IMR-90 (cell line): ENCODE measurements around the gene TPD52L2. TPM values are rescaled to one million over a fixed set of nuclear protein-coding genes. Genes with fewer than 3 reads are reported as not detected.

Source experiments
- ATAC-seq: fragments of 200-7000 bp; cut with Tn5 transposase; 2 replicates; pipeline ENCODE4 v1.9.1; 2020; ENCODE audit warnings: low read depth, mild to moderate bottlenecking, moderate library complexity
- BruUV-seq: library from RNA; stranded (reverse); fragments of 400-500 nt; replicated peaks from 2 replicates; lab custom pipeline; 2021; lab: Mats Ljungman, UMichigan
- CTCF ChIA-PET: fragments of 300-600 bp; formaldehyde crosslinking; extraction: SDS; loops from one replicate; lab custom pipeline; 2021; ENCODE audit warnings: antibody characterized with exemption; lab: Yijun Ruan, JAX
- POLR2A ChIA-PET: fragments of 300-600 bp; sonication (Branson Sonifier 250); formaldehyde crosslinking; loops from one replicate; lab custom pipeline; 2022; ENCODE audit warnings: antibody characterized with exemption; ENCODE audit not compliant: unreplicated experiment; lab: Charles Lee
- DNase-seq: peaks from one replicate; pipeline ENCODE4 v3.0.0; 2013
- H2AFZ ChIP-seq: replicated peaks from 2 replicates; pipeline ENCODE3; 2013; ENCODE audit warnings: low read length, mild to moderate bottlenecking; ENCODE audit not compliant: poor library complexity
- H2AK5ac ChIP-seq: 2 replicates; pipeline ENCODE4 v1.6.1; 2013; ENCODE audit warnings: low read depth, low read length, inconsistent platforms
- H2AK9ac ChIP-seq: replicated peaks from 2 replicates; pipeline ENCODE3; 2013; ENCODE audit warnings: mild to moderate bottlenecking, low read depth, low read length, moderate library complexity; ENCODE audit not compliant: poor library complexity
- H2BK120ac ChIP-seq: 2 replicates; pipeline ENCODE4 v1.6.1; 2013; ENCODE audit warnings: low read depth, low read length, inconsistent platforms
- H2BK15ac ChIP-seq: 3 replicates; pipeline ENCODE4 v1.6.1; 2013; ENCODE audit warnings: low read depth, low read length, inconsistent platforms
- H2BK20ac ChIP-seq: 2 replicates; pipeline ENCODE4 v1.6.1; 2013; ENCODE audit warnings: low read depth, mild to moderate bottlenecking, inconsistent platforms, low read length, moderate library complexity
- H2BK5ac ChIP-seq: 2 replicates; pipeline ENCODE4 v1.6.1; 2013; ENCODE audit warnings: mild to moderate bottlenecking, low read depth, low read length, inconsistent platforms; ENCODE audit not compliant: poor library complexity, severe bottlenecking
- H3K14ac ChIP-seq: replicated peaks from 2 replicates; pipeline ENCODE4 v1.6.1; 2013; ENCODE audit warnings: low read depth, low read length, inconsistent platforms
- H3K18ac ChIP-seq: 2 replicates; pipeline ENCODE4 v1.6.1; 2013; ENCODE audit warnings: low read depth, low read length, control low read depth
- H3K23ac ChIP-seq: 2 replicates; pipeline ENCODE4 v1.6.1; 2013; ENCODE audit warnings: low read depth, low read length, inconsistent platforms
- H3K27ac ChIP-seq: 2 replicates; pipeline ENCODE4 v1.5.1; 2013; ENCODE audit warnings: mild to moderate bottlenecking, control low read depth, low read length; ENCODE audit not compliant: insufficient read depth
- H3K27me3 ChIP-seq: 2 replicates; pipeline ENCODE4 v1.6.1; 2013; ENCODE audit warnings: low read length; ENCODE audit not compliant: control insufficient read depth, insufficient read depth
- H3K36me3 ChIP-seq: 2 replicates; pipeline ENCODE4 v1.6.1; 2013; ENCODE audit warnings: low read length, mixed read lengths; ENCODE audit not compliant: control insufficient read depth, insufficient read depth
- H3K4ac ChIP-seq: 2 replicates; pipeline ENCODE4 v1.6.1; 2013; ENCODE audit warnings: low read depth, low read length, inconsistent platforms
- H3K4me1 ChIP-seq: 2 replicates; pipeline ENCODE4 v1.6.1; 2013; ENCODE audit warnings: low read length, mixed read lengths; ENCODE audit not compliant: control insufficient read depth, insufficient read depth
- H3K4me2 ChIP-seq: 2 replicates; pipeline ENCODE4 v1.6.1; 2013; ENCODE audit warnings: low read depth, mild to moderate bottlenecking, control low read depth, low read length, moderate library complexity
- H3K4me3 ChIP-seq: 2 replicates; pipeline ENCODE4 v1.5.1; 2013; ENCODE audit warnings: low read depth, mild to moderate bottlenecking, control low read depth, low read length, moderate library complexity; ENCODE audit not compliant: insufficient read depth
- H3K56ac ChIP-seq: 2 replicates; pipeline ENCODE4 v1.6.1; 2013; ENCODE audit warnings: low read length, inconsistent platforms; ENCODE audit not compliant: insufficient read depth; ENCODE audit errors: extremely low read depth
- H3K79me1 ChIP-seq, 2 experiments: 2 replicates each; pipeline ENCODE4 v1.6.1; 2013; ENCODE audit warnings: low read length in 2 of 2, inconsistent platforms in 1 of 2, low read depth in 1 of 2
- H3K9ac ChIP-seq: 2 replicates; pipeline ENCODE4 v1.6.1; 2013; ENCODE audit warnings: low read depth, low read length, control low read depth
- H3K9me1 ChIP-seq: 2 replicates; pipeline ENCODE4 v1.6.1; 2013; ENCODE audit warnings: low read length, inconsistent platforms; ENCODE audit not compliant: insufficient read depth
- H3K9me3 ChIP-seq: 2 replicates; pipeline ENCODE4 v1.6.1; 2013; ENCODE audit warnings: low read length; ENCODE audit not compliant: control insufficient read depth, insufficient read depth
- H4K20me1 ChIP-seq: 2 replicates; pipeline ENCODE4 v1.6.1; 2013; ENCODE audit warnings: low read length, inconsistent platforms; ENCODE audit not compliant: insufficient read depth
- H4K5ac ChIP-seq: 2 replicates; pipeline ENCODE4 v1.6.1; 2013; ENCODE audit warnings: mild to moderate bottlenecking, low read depth, low read length, control low read depth
- H4K8ac ChIP-seq, 2 experiments: 2 replicates each; pipeline ENCODE4 v1.6.1; 2013; ENCODE audit warnings: low read depth in 2 of 2, low read length in 2 of 2, control low read depth in 1 of 2, inconsistent platforms in 1 of 2
- H4K91ac ChIP-seq: 2 replicates; pipeline ENCODE4 v1.6.1; 2013; ENCODE audit warnings: low read depth, low read length, inconsistent platforms; ENCODE audit not compliant: insufficient read depth
- CEBPB ChIP-seq: IDR thresholded peaks from 2 replicates; pipeline ENCODE4 v1.6.1; 2012; ENCODE audit warnings: low read depth, low read length, improper control_type of control experiment
- ELK1 ChIP-seq: fragments of 150-350 bp; IDR thresholded peaks from 2 replicates; pipeline ENCODE4 v1.6.1; 2016; ENCODE audit warnings: low read depth, mild to moderate bottlenecking, low read length, moderate library complexity, borderline replicate concordance
- FOS ChIP-seq: fragments of 150-350 bp; IDR thresholded peaks from 2 replicates; pipeline ENCODE4 v1.6.1; 2016; ENCODE audit warnings: low read depth, low read length
- MAFK ChIP-seq: IDR thresholded peaks from 2 replicates; pipeline ENCODE4 v1.6.1; 2012; ENCODE audit warnings: low read depth, low read length, improper control_type of control experiment
- MAZ ChIP-seq: IDR thresholded peaks from 2 replicates; pipeline ENCODE4 v1.6.1; 2012; ENCODE audit warnings: low read depth, mild to moderate bottlenecking, low read length, improper control_type of control experiment, moderate library complexity, borderline replicate concordance
- MXI1 ChIP-seq: IDR thresholded peaks from 2 replicates; pipeline ENCODE4 v1.6.1; 2012; ENCODE audit warnings: low read depth, mild to moderate bottlenecking, low read length, moderate library complexity, borderline replicate concordance
- POLR2A ChIP-seq: IDR thresholded peaks from 2 replicates; pipeline ENCODE4 v1.6.1; 2012; ENCODE audit warnings: mild to moderate bottlenecking, low read depth, low read length
- RAD21 ChIP-seq: IDR thresholded peaks from 2 replicates; pipeline ENCODE4 v1.6.1; 2012; ENCODE audit warnings: low read length, improper control_type of control experiment
- RCOR1 ChIP-seq: IDR thresholded peaks from 2 replicates; pipeline ENCODE4 v1.6.1; 2012; ENCODE audit warnings: mild to moderate bottlenecking, low read length, improper control_type of control experiment; ENCODE audit not compliant: insufficient replicate concordance
- RFX5 ChIP-seq: IDR thresholded peaks from 2 replicates; pipeline ENCODE4 v1.8.0; 2012; ENCODE audit warnings: low read depth, mild to moderate bottlenecking, low read length, moderate library complexity
- WGBS, 2 experiments: methylation state at CpG; one replicate each; pipeline versions ENCODE4 v1.1.5 to v1.1.7; 2013; ENCODE audit warnings: missing lambda C conversion rate in 2 of 2; ENCODE audit not compliant: insufficient read length in 1 of 2; ENCODE audit errors: extremely low coverage in 2 of 2; 5-methylcytosine and 5-hydroxymethylcytosine counted together
- dilution Hi-C: fragments of 300-500 bp; cut with HindIII; formaldehyde crosslinking; loops from one replicate; pipeline ENCODE4 v1.14.3; 2018; ENCODE audit warnings: low sequenced_read_pairs; ENCODE audit not compliant: unreplicated experiment
- in situ Hi-C: fragments of 300-500 bp; cut with MboI; formaldehyde crosslinking; loops from 3 replicates; pipeline ENCODE4 v1.14.3; 2019; ENCODE audit warnings: low sequenced_read_pairs, inconsistent platforms, mixed read lengths
- intact Hi-C: fragments of 100-400 bp; cut with micrococcal nuclease; formaldehyde crosslinking; loops from 2 replicates; pipeline ENCODE4 v1.10.0; 2022
- polyA plus RNA-seq, 3 experiments: library from polyadenylated mRNA; depleted of rRNA; stranded (reverse); fragments of >200 nt; gene quantifications; 2 replicates each; pipeline ENCODE4 v1.2.3, GENCODE V29; 2012; ENCODE audit warnings: low replicate concordance in 1 of 3
- total RNA-seq: library from RNA; depleted of rRNA; stranded (reverse); fragments of >200 nt; gene quantifications from 2 replicates; pipeline ENCODE4 v1.2.3, GENCODE V29; 2012
- TF ChIP-seq, protein P1 (sequence below): fragments of 150-350 bp; IDR thresholded peaks from 2 replicates; pipeline ENCODE4 v1.6.1; 2017; ENCODE audit warnings: mild to moderate bottlenecking, antibody characterized with exemption, low read length, low read depth

Gene TPD52L2
- total and polyA plus RNA-seq, 2 of the 4 experiments (the other 2 are of a cell fraction) = 113 to 189 TPM

DNA sequence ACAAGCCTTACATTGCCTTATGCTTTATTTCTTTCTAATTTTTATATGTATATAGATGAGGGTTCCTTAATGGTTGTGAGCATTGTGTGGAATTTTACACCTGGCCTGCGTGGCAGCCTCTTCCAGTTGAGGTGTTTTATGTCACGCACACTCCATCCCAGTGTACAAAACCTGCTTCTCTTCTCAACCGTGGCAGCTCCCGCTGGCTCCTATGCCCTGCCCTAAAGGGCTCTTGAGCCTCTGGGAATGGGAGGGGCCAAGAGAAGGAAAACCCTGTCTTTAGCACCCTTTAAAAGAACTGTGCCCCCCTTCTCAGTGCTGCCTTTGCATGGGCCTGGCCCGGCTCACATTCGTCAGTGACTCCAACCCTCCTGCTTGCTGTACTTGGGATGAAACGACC, 25.5 kb downstream of the TPD52L2 start:
- Histone ChIP-seq H3K36me3 (peaks cover 57% of the 10 kb centered on the region), H2AFZ (no peak overlapping the region), H3K14ac (no peak overlapping the region), H3K4me2 (no peak overlapping the region), H4K20me1 (peaks cover 60% of the 10 kb centered on the region), H3K23ac (no peak overlapping the region), H3K27ac (no peak overlapping the region), H3K4me1 (peaks cover 13% of the 10 kb centered on the region), H3K79me1 (peaks cover 16 to 54% of the 10 kb centered on the region in 2 experiments), H2BK20ac (no peak overlapping the region), H4K91ac (no peak overlapping the region), H3K9ac (no peak overlapping the region), H3K18ac (no peak overlapping the region), H2BK5ac (no peak overlapping the region), H3K9me3 (no peaks in the 10 kb centered on the region), H3K27me3 (no peaks in the 10 kb centered on the region), H2AK5ac (no peak overlapping the region), H4K5ac (no peak overlapping the region), H3K4me3 (no peak overlapping the region), H3K9me1 (peaks cover 15% of the 10 kb centered on the region), H2BK15ac (no peak overlapping the region; the same call in 2 of the 3 replicates), H3K56ac (no peak overlapping the region), H2BK120ac (no peak overlapping the region), H2AK9ac (no peak overlapping the region), H3K4ac (no peak overlapping the region), H4K8ac (no peak overlapping the region)
- ChIA-PET CTCF (no interaction called here), POLR2A (no interaction called here)
- TF ChIP-seq CEBPB (no peak), POLR2A (no peak), RAD21 (no peak), FOS (no peak), MAZ (no peak), RFX5 (no peak), MXI1 (no peak), ELK1 (no peak), MAFK (no peak), RCOR1 (no peak)
- TF ChIP-seq, protein P1, sequence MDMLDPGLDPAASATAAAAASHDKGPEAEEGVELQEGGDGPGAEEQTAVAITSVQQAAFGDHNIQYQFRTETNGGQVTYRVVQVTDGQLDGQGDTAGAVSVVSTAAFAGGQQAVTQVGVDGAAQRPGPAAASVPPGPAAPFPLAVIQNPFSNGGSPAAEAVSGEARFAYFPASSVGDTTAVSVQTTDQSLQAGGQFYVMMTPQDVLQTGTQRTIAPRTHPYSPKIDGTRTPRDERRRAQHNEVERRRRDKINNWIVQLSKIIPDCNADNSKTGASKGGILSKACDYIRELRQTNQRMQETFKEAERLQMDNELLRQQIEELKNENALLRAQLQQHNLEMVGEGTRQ = no peak
- DNase-seq (no peak), ATAC-seq (no peak)
- intact Hi-C loops = no loop called here
- no CpG with 5 or more reads among the region's 7 CpGs for WGBS, 2 experiments
- no TSS peak for BruUV-seq
- in situ Hi-C loops = no loop called here
- dilution Hi-C loops = no loop called here
